GM19452 (cell line): ENCODE results near the gene EIF2AK2.

ENCODE experiments used
- ATAC-seq: cut with Tn5 transposase; IDR thresholded peaks from one replicate; pipeline ENCODE4 v1.9.1; 2021; ENCODE audit not compliant: unreplicated experiment

The EIF2AK2 gene

GRCh38 chr2:37104178-37104577 is 52.6 kb downstream of the EIF2AK2 start:
- no peak for ATAC-seq

- ATAC-seq, result no peak
Observed at GRCh38 chr2:37102588-37102987, 54.2 kb downstream of the EIF2AK2 start.

GRCh38 chr2:37100054-37100453 is 56.7 kb downstream of the EIF2AK2 start:
- no peak for ATAC-seq

DNA sequence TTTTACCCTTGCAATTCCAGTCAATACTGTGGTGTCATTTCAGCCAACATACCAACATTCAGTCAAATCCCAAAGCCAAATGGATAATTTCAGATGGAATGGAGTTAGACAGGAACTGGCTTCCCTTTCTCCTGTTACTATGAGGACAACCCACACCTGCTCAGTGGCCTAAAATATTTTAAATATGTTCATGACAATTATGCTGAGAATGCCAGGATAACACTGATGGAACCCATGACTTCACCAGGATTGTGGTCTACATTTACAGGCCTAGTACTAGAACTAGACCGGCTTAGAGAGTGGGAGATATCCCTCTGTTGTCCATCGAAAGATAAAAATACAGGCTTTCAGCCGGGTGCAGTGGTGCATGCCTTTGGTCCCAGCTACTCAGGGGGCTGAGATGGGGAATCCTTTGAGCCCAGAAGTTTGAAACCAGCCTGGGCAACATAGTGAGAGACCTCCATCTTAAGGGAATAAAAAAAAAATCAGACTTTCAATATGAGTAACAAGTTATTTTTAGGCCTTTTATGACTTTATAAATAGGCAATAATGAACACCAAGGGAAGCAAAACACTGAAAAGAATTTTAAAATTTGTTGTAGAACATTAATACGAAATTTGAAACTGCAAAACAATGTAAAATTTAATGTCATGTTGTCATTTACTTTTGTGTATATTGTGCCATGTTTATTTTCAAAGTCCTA is 58.2 kb downstream of the EIF2AK2 start:
- ATAC-seq, result no peak

DNA sequence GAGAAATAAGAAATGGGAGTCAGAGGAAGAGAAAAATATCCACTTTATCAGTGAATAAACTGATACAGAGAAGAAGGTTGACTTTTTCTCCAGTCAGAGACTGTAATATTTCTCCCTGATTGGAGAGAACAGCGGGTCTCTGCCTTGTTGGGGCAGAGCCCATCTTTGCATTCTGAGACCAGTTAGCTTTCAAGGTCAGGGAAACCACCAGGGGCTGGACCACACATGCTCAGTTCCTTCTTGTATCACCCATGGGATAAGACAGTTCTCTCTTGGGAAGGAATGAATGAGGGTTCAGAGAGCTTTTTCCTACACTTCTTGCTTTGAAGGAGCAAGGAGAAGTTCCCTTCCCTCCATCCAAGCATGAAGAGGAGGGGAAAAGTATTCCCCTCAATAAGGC is 60.2 kb downstream of the EIF2AK2 start:
- ATAC-seq, result no peak

GRCh38 chr2:37091873-37092272 is 64.9 kb downstream of the EIF2AK2 start:
- ATAC-seq, result peak; percentile 43

DNA sequence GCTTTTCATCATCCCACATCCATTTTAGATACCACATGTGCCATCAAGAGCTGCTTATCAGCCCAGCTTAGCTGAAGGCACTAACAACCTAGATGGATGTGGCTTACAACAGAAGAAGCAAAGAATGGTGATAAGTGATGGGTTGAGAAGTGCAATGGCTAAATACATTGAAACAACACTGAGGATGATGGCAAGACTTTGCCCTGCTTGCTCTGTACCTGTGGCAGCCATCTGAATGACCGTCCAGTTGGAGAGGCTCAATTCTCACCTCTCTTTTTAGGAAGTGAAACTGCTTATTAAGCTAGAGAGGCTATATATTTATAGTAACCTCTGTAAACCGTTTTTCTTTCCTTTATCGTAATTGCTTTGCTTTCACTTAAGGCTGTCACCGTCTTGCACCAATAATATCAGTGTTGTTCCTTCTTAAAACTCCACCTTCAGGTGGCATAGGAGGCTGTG is 66.7 kb downstream of the EIF2AK2 start:
- peak; percentile 88 for ATAC-seq

DNA sequence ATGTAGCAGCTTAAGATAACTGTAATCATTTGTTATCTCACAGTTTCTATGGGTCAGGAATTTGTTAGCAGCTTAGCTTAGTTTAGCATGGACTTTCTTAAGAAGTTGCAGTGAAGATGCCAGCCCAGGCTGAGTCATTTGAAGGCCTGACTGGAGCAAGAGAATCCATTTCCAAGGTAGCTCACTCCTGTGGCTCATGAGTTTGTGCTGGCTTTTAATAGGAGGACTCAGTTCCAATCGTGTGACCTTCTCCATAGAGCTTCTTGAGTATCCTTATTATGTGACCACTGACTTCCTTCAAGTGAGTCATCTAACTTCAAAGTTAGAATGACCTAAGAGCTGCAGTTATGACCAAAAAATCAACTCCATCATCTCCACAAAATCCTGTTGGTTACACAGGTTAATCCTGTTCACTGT is 71.0 kb downstream of the EIF2AK2 start:
- ATAC-seq, result no peak

GRCh38 chr2:37084797-37085196 is 72.0 kb downstream of the EIF2AK2 start:
- ATAC-seq, result no peak

DNA sequence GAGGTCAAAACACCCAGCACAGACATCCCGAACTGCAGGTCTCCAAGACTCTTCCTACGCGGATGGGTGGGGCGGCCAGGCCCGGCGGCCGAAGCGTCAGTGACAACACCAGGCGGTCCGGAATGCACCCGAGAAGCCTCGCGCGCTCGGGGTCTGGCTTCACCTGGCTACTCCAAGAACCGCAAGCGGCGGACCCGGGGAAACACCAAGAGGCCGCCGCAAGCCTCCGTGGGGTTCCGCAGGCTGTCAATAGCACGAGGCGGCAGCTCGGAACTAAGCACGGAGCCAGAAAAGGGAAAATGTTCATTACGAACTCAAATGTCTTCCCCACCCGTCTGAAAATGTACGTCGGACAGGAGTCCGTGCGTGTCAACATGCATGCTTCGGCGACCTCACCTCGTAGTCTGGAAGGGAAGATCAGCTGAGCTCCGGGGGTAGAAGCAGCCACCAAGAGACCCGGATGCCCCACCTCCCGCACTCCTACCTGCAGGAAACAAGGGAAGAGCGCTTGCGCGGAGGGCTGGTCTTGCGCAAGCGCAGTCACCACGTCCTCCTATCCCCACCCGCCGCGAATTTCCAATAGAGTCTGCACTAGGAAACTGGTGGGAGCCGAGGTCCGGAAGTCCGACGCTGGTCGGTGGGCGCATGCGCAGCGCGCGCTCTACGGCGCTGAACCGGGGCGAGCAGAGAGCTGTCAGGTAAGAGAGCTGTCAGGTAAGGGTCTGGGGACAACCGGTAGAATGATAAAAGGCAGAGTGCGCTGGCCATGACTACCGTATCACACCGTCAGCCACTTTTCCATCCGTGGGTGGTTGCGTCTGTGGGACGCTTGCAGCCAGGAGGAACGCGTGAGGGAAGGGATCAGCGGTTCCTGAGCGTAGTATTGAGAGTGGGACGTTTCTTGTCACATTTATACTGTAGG is 72.6 kb downstream of the EIF2AK2 start, which contains the start of the genes GPATCH11 and HEATR5B:
Gene GPATCH11 (plus strand): TSS at position 646 of the 922 bp plus-strand sequence. CDS start 3,864 bp downstream, outside the sequence.
Gene HEATR5B (minus strand): TSS at position 500 of the 922 bp plus-strand sequence. CDS start 958 bp downstream, outside the sequence.
- ATAC-seq, result peak; percentile 78

DNA sequence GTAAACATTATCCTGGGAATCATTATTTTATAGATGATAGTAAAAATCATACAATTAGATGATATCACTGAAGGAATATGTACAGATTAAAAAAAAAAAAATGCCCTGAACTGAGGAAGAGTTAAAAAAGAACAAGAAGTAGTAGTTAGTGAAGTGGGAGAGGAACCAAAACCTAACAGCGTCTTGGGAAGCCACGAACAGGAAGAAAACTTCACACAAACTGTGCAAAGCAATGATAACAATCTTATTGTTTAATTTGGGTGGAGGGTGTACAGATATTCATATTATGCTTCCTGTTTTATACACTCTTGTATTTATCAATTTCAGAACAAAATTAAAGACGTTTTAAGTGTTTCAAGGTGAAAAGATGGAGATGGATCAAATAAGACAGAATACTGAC is 76.1 kb downstream of the EIF2AK2 start:
- ATAC-seq, result no peak

DNA sequence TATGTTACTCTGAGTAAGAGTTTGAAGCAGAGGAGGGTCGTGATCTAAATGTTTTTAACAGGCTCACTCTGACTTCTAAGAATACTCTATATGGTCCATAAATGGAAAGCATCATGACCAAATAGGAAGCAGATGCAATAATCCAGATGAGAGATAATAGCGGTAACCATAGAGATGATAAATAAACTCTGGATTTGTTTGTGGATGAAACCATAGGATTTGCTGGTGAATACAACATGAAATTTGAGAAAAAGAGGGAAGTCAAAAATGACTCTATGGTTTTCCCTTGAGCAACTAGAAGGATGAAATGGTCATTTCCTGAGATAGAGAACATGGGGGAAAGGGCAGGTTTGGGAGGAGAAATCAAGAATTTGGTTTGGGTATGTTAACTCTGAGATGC is 76.5 kb downstream of the EIF2AK2 start:
- no peak for ATAC-seq

DNA sequence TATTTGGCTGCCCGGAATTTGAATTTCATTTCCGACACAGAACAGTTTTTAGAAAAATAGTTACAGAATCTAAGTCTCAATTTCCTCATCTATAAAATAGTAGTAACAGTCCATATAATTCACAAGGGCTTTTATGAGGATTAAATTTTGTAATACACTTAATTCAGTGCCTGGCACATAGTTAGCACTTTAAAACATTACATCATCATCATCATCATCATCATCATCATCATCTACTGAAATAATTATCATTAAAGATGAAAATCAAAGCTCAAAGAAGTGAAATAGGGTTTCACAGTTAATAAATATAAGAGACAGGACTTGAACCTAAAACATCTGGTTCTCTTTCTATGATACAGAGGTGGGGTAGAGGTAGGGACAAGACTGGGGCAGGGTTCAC is 85.8 kb downstream of the EIF2AK2 start:
- no peak for ATAC-seq

DNA sequence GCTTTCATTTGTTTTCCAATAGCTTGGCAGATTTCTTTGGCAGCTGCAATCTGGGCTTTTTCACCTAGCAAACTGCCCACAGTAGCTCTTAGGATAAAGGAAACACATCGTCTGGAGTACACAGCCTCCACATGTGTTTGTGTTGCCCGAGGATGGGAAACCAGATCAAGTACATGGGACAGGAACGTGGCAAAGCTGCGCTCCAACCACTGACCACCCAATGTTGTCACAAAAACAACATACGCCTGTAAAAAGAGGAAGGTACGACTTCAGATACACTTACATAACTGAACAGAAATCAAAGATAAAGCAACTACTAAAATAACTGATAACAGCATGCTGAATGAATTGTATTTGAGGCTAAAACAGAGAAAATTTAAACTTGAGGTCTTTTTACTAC is 88.1 kb downstream of the EIF2AK2 start:
- no peak for ATAC-seq

- ATAC-seq, result no peak
Observed at GRCh38 chr2:37061776-37062175, 95.0 kb downstream of the EIF2AK2 start.

GRCh38 chr2:37061013-37061711 is 95.6 kb downstream of the EIF2AK2 start:
- no peak for ATAC-seq

- no peak for ATAC-seq
Observed at GRCh38 chr2:37060446-37060845, 96.3 kb downstream of the EIF2AK2 start.

- ATAC-seq, result no peak
Observed at GRCh38 chr2:37059841-37060240, 96.9 kb downstream of the EIF2AK2 start.

DNA sequence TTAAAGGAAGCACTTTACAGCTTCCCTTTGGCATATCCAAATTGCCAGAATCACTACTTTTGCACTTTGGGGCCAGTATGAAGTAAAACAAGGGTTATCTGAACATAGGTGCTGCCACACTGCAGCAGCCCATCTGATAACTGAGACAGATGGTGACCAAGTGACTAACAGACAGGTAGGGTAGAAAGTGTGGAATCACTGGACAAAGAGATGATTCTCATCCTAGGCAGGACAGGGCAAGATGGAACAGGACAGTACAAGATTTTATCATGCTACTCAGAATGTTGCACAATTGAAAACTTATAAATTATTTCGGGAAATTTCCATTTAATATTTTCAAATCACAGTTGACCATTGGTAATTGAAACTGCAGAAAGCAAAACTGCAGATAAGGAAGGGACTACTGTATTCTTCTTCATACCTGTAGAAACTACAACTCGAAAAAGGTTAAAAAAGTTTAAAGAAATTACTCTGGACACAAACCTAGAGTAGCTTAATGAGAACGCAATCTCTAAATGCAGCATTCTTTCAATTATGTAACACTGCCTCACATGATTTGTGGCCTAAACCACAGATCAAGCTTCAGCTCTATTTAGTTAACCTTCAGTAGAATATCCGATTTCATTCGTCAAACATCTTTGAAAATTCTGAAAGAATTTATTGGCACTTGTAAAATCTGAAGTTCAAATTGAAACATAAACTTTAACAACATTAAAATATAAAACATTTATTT is 104.0 kb downstream of the EIF2AK2 start:
- no peak for ATAC-seq
